Stimulated activated CD8-positive, alpha-beta memory T cell treated with anti-CD3 and anti-CD28 coated beads, Interleukin-12 subunit alpha, Interleukin-12 subunit beta, amount 100 ng/mL, for 1 hour (primary cell): Measurements from ENCODE around the gene DEFB112.

ENCODE experiments used
- DNase-seq: peaks from one replicate; pipeline ENCODE4 v3.0.0-alpha.2; 2020; ENCODE audit warnings: low read depth

DEFB112 gene

GRCh38 chr6:50049829-50050228 lies at the start of gene DEFB112:
TSS of gene DEFB112 (minus strand) at chr6:50049929. CDS start at chr6:50049869, 60 bp downstream.
- no peak for DNase-seq

- no peak for DNase-seq
These were observed 48.9 kb upstream of the DEFB112 start for GRCh38 chr6:50098641-50098993.

- no peak for DNase-seq
These were observed 48.4 kb upstream of the DEFB112 start for GRCh38 chr6:50097966-50098640.

GRCh38 chr6:50096296-50096695 lies 46.6 kb upstream of the DEFB112 start:
- DNase-seq, result no peak

GRCh38 chr6:50093938-50094272 lies 44.2 kb upstream of the DEFB112 start:
- no peak for DNase-seq

- DNase-seq, result no peak
These were observed 43.6 kb upstream of the DEFB112 start for GRCh38 chr6:50093116-50093937.

GRCh38 chr6:50091641-50092040 lies 41.9 kb upstream of the DEFB112 start:
- no peak for DNase-seq

GRCh38 chr6:50089911-50090310 lies 40.2 kb upstream of the DEFB112 start:
- DNase-seq, result no peak

GRCh38 chr6:50087231-50087954 lies 37.7 kb upstream of the DEFB112 start:
- DNase-seq, result no peak

- DNase-seq, result no peak
These were observed 27.7 kb upstream of the DEFB112 start for GRCh38 chr6:50077385-50077784.

GRCh38 chr6:50076431-50076830 lies 26.7 kb upstream of the DEFB112 start:
- DNase-seq, result no peak

GRCh38 chr6:50071921-50072320 lies 22.2 kb upstream of the DEFB112 start:
- DNase-seq, result no peak

- DNase-seq, result no peak
These were observed 20.4 kb upstream of the DEFB112 start for GRCh38 chr6:50070101-50070500.

- DNase-seq, result no peak
These were observed 12.3 kb upstream of the DEFB112 start for GRCh38 chr6:50062051-50062450.

GRCh38 chr6:50056242-50056641 lies 6.5 kb upstream of the DEFB112 start:
- no peak for DNase-seq

GRCh38 chr6:50047026-50047425 lies 2.7 kb downstream of the DEFB112 start:
- no peak for DNase-seq

- DNase-seq, result no peak
These were observed 18.8 kb downstream of the DEFB112 start for GRCh38 chr6:50030777-50031562.

- no peak for DNase-seq
These were observed 19.4 kb downstream of the DEFB112 start for GRCh38 chr6:50030350-50030749.

- no peak for DNase-seq
These were observed 24.5 kb downstream of the DEFB112 start for GRCh38 chr6:50025258-50025657.

- DNase-seq, result no peak
These were observed 27.8 kb downstream of the DEFB112 start, which contains the start of gene DEFB110 for GRCh38 chr6:50021894-50022293. TSS of gene DEFB110 (minus strand) at chr6:50021994. CDS start at chr6:50021935, 59 bp downstream.

- DNase-seq, result no peak
These were observed 41.9 kb downstream of the DEFB112 start for GRCh38 chr6:50007819-50008218.

GRCh38 chr6:50003139-50003538 lies 46.6 kb downstream of the DEFB112 start:
- DNase-seq, result no peak
